HepG2 (cell line): ENCODE measurements around the gene SRGAP3. TPM values are rescaled to one million over a fixed set of nuclear protein-coding genes. Genes with fewer than 3 reads are reported as not detected.

Experiments used
- ATAC-seq: fragments of 200-7000 bp; cut with Tn5 transposase; 3 replicates; pipeline ENCODE4 v1.9.1; 2020; ENCODE audit warnings: mild to moderate bottlenecking, moderate library complexity
- BruUV-seq: library from RNA; stranded (reverse); fragments of 400-500 nt; replicated peaks from 2 replicates; lab custom pipeline; 2021; lab: Mats Ljungman, UMichigan
- CTCF ChIA-PET: fragments of 300-600 bp; formaldehyde crosslinking; extraction: SDS; loops from one replicate; lab custom pipeline; 2021; ENCODE audit warnings: low total read pairs, inconsistent platforms, low intra/inter-chr PET ratio; lab: Yijun Ruan, JAX
- POLR2A ChIA-PET: fragments of 350-600 bp; sonication (Branson Sonifier 250); formaldehyde crosslinking; loops from one replicate; lab custom pipeline; 2020; ENCODE audit warnings: antibody characterized with exemption, inconsistent platforms; lab: Yijun Ruan, JAX
- DNase-seq: peaks from one replicate; pipeline ENCODE4 v3.0.0-alpha.2; 2015; ENCODE audit warnings: low spot score
- FAIRE-seq: peaks from 3 replicates; lab custom pipeline; 2011; peaks lifted over from hg19 to GRCh38; lab: Jason Lieb, UNC
- H2AFZ ChIP-seq: one replicate; pipeline ENCODE4 v1.6.1; 2011; ENCODE audit warnings: low read length, inconsistent platforms
- H3K27ac ChIP-seq: fragments of 300-600 bp; 3 replicates; pipeline ENCODE4 v1.8.0; 2011; ENCODE audit warnings: mixed run types, mild to moderate bottlenecking, mixed read lengths, low read length, inconsistent platforms; ENCODE audit not compliant: insufficient read depth; ENCODE audit errors: extremely low read length
- H3K27me3 ChIP-seq, 2 experiments: fragments of 200-600 bp in 1 of 2; 2 replicates in 1 of 2; 3 replicates in 1 of 2; pipeline versions ENCODE4 v1.6.0 to v1.8.0; 2011; ENCODE audit warnings: low read length in 2 of 2, mild to moderate bottlenecking in 2 of 2, moderate library complexity in 2 of 2, inconsistent platforms in 1 of 2; ENCODE audit not compliant: insufficient read depth in 2 of 2, control insufficient read depth in 1 of 2
- H3K36me3 ChIP-seq, 2 experiments: fragments of 200-600 bp in 1 of 2; replicated peaks in 1 of 2; 2 replicates in 1 of 2; 3 replicates in 1 of 2; pipeline versions ENCODE4 v1.5.1 to v1.8.0; 2011; ENCODE audit warnings: low read length in 2 of 2, inconsistent platforms in 1 of 2; ENCODE audit not compliant: insufficient read depth in 2 of 2, control insufficient read depth in 1 of 2
- H3K4me1 ChIP-seq: 2 replicates; pipeline ENCODE4 v1.5.1; 2012; ENCODE audit warnings: low read length, inconsistent platforms; ENCODE audit not compliant: insufficient read depth
- H3K4me2 ChIP-seq: 2 replicates; pipeline ENCODE4 v1.6.0; 2011; ENCODE audit warnings: low read depth, low read length, inconsistent platforms
- H3K4me3 ChIP-seq, 3 experiments: fragments of 200-600 bp in 1 of 3; sonication (generic), shearing (Covaris generic) in 1 of 3; replicated peaks in 1 of 3; 2 replicates each; pipeline ENCODE4 v1.5.1; 2011 to 2016; ENCODE audit warnings: low read length in 3 of 3, inconsistent platforms in 2 of 3, low read depth in 2 of 3, mild to moderate bottlenecking in 2 of 3, control low read depth in 1 of 3, mixed read lengths in 1 of 3; ENCODE audit not compliant: insufficient read depth in 1 of 3
- H3K79me2 ChIP-seq: one replicate; pipeline ENCODE4 v1.6.1; 2011; ENCODE audit warnings: low read length, inconsistent platforms; ENCODE audit not compliant: insufficient read depth
- H3K9ac ChIP-seq: 2 replicates; pipeline ENCODE4 v1.6.0; 2011; ENCODE audit warnings: mild to moderate bottlenecking, low read depth, low read length, inconsistent platforms; ENCODE audit not compliant: insufficient read depth
- H3K9me3 ChIP-seq: 2 replicates; pipeline ENCODE4 v1.5.1; 2012; ENCODE audit warnings: mild to moderate bottlenecking, low read length
- H4K20me1 ChIP-seq: 2 replicates; pipeline ENCODE4 v1.6.0; 2011; ENCODE audit warnings: inconsistent platforms, mild to moderate bottlenecking, low read length, moderate library complexity; ENCODE audit not compliant: insufficient read depth
- BCL3 ChIP-seq: sonication (generic); formaldehyde crosslinking; IDR thresholded peaks from 2 replicates; pipeline ENCODE4 v1.5.1; 2020; ENCODE audit warnings: mild to moderate bottlenecking, missing genetic modification reagents, moderate library complexity
- CCDC6 ChIP-seq: sonication (generic); formaldehyde crosslinking; IDR thresholded peaks from 2 replicates; pipeline ENCODE4 v1.8.1; 2022; ENCODE audit warnings: mild to moderate bottlenecking, missing genetic modification reagents, moderate library complexity
- CEBPB ChIP-seq: IDR thresholded peaks from 2 replicates; pipeline ENCODE4 v1.6.1; 2011; ENCODE audit warnings: low read depth, low read length, improper control_type of control experiment, borderline replicate concordance
- E2F5 ChIP-seq: sonication (generic); formaldehyde crosslinking; conservative IDR thresholded peaks from 2 replicates; pipeline ENCODE4 v1.4.0; 2020; ENCODE audit warnings: missing genetic modification reagents
- EHMT2 ChIP-seq: fragments of 200-600 bp; sonication (generic); IDR thresholded peaks from 2 replicates; pipeline ENCODE4 v1.7.0; 2017; ENCODE audit warnings: antibody characterized with exemption, low read depth, low read length, borderline replicate concordance
- FOXA3 ChIP-seq: IDR thresholded peaks from 2 replicates; pipeline ENCODE4 v1.6.1; 2016; ENCODE audit warnings: missing genetic modification reagents, missing compliant biosample characterization
- FOXO4 ChIP-seq: sonication (generic); formaldehyde crosslinking; conservative IDR thresholded peaks from 2 replicates; pipeline ENCODE4 v1.8.1; 2023; ENCODE audit warnings: missing genetic modification reagents
- ZNF20 ChIP-seq: sonication (generic); formaldehyde crosslinking; IDR thresholded peaks from 2 replicates; pipeline ENCODE4 v1.4.0; 2020; ENCODE audit warnings: mild to moderate bottlenecking, moderate library complexity, missing genetic modification reagents
- ZNF773 ChIP-seq: sonication (generic); formaldehyde crosslinking; IDR thresholded peaks from 2 replicates; pipeline ENCODE4 v1.4.0; 2020; ENCODE audit warnings: missing genetic modification reagents, borderline replicate concordance
- WGBS: methylation state at CpG from one replicate; pipeline ENCODE4 v1.1.6; 2017; ENCODE audit warnings: low lambda C conversion rate; 5-methylcytosine and 5-hydroxymethylcytosine counted together
- in situ Hi-C: cut with HindIII; loops from 2 replicates; pipeline ENCODE4 v1.10.0; 2017; ENCODE audit warnings: low pct_unique_long_range_greater_than_20kb; ENCODE audit not compliant: extremely low pct_ligation_motif_present
- intact Hi-C: fragments of 100-400 bp; cut with micrococcal nuclease; formaldehyde crosslinking; loops from one replicate; pipeline ENCODE4 v1.10.0; 2022; ENCODE audit not compliant: unreplicated experiment
- polyA plus RNA-seq, 8 experiments: library from polyadenylated mRNA; depleted of rRNA in 3 of 8; stranded (reverse) in 7 of 8; unstranded in 1 of 8; fragments of >200 nt; fragmentation: Illumina TruSeq in 4 of 8; extraction: Trizol in 4 of 8; gene quantifications; 2 replicates each; pipeline versions ENCODE4 v1.2.1 to v1.2.3, GENCODE V29; 2011 to 2016; ENCODE audit warnings: low read depth in 4 of 8, missing spikeins in 1 of 8, mixed read lengths in 1 of 8; ENCODE audit not compliant: insufficient read depth in 1 of 8
- total RNA-seq, 5 experiments: library from RNA; depleted of rRNA; stranded (reverse); fragments of >200 nt; fragmentation: Illumina TruSeq; extraction: Trizol; gene quantifications; 2 replicates each; pipeline ENCODE4 v1.2.3, GENCODE V29; 2016; ENCODE audit warnings: low read depth in 1 of 5

The SRGAP3 gene
- total and polyA plus RNA-seq, 2 of the 13 experiments (the other 11 are each of a cell fraction or from before 2014, with no cell fraction given), result 1.2 to 1.4 TPM

GRCh38 chr3:9185701-9186100, 63.7 kb downstream of the SRGAP3 start (continued):
- TF ChIP-seq FOXO4 (CRISPR knock-in tag), result no peak

GRCh38 chr3:9185046-9185445, 64.4 kb downstream of the SRGAP3 start:
- DNase-seq, result no peak
- no TSS peak for BruUV-seq
- intact Hi-C loops (no loop called here), in situ Hi-C loops (no loop called here)
- 31% methylated on average over 3 of the region's 3 CpGs for WGBS
- CTCF ChIA-PET, result no interaction called here
- Histone ChIP-seq H3K9me3 (no peaks in the 10 kb centered on the region), H3K9ac (no peak overlapping the region), H3K4me2 (no peak overlapping the region), H3K79me2 (no peaks in the 10 kb centered on the region), H3K27ac (no peak overlapping the region), H3K36me3 (no peaks in the 10 kb centered on the region), H3K4me1 (no peaks in the 10 kb centered on the region), H2AFZ (no peak overlapping the region), H3K4me3 (no peak overlapping the region), H3K27me3 (peaks cover 0 to 7% of the 10 kb centered on the region in 2 experiments; a peak in 1 of 5 replicates), H4K20me1 (no peaks in the 10 kb centered on the region)
- no peak; the same call in 2 of the 3 replicates for ATAC-seq
- no peak for TF ChIP-seq E2F5 (CRISPR knock-in tag)
- TF ChIP-seq CEBPB, result peak; percentile 32; the same call in 1 of the 2 replicates
- TF ChIP-seq CCDC6, result no peak
- POLR2A ChIA-PET, result no interaction called here
- FAIRE-seq, result no peak

GRCh38 chr3:9184461-9184835, 65.0 kb downstream of the SRGAP3 start:
- H3K4me3 ChIP-seq, result no peak overlapping the region
- H3K9me3 ChIP-seq, result no peaks in the 10 kb centered on the region
- POLR2A ChIA-PET, result no interaction called here
- H3K4me2 ChIP-seq, result no peak overlapping the region
- CTCF ChIA-PET, result no interaction called here
- no peak overlapping the region for H3K27ac ChIP-seq
- WGBS, result 40% methylated on average over 4 of the region's 4 CpGs
- no peak for TF ChIP-seq ZNF20
- no peak for TF ChIP-seq BCL3 (CRISPR knock-in tag)
- no peak for TF ChIP-seq FOXA3 (CRISPR knock-in tag)
- TF ChIP-seq ZNF773 (CRISPR knock-in tag), result no peak
- no peak for TF ChIP-seq EHMT2
- no peaks in the 10 kb centered on the region for H3K36me3 ChIP-seq
- ATAC-seq, result no peak
- H3K27me3 ChIP-seq, result peaks cover 0 to 7% of the 10 kb centered on the region in 2 experiments; a peak in 1 of 5 replicates
- in situ Hi-C loops, result no loop called here
- no peak for FAIRE-seq
- no peak overlapping the region for H3K9ac ChIP-seq
- BruUV-seq, result no TSS peak
- no peaks in the 10 kb centered on the region for H4K20me1 ChIP-seq
- intact Hi-C loops, result no loop called here
- no peaks in the 10 kb centered on the region for H3K79me2 ChIP-seq
- no peak for DNase-seq
- H3K4me1 ChIP-seq, result no peaks in the 10 kb centered on the region
- H2AFZ ChIP-seq, result no peak overlapping the region
